Measurements from ENCODE around the gene TEC.

The TEC gene

DNA sequence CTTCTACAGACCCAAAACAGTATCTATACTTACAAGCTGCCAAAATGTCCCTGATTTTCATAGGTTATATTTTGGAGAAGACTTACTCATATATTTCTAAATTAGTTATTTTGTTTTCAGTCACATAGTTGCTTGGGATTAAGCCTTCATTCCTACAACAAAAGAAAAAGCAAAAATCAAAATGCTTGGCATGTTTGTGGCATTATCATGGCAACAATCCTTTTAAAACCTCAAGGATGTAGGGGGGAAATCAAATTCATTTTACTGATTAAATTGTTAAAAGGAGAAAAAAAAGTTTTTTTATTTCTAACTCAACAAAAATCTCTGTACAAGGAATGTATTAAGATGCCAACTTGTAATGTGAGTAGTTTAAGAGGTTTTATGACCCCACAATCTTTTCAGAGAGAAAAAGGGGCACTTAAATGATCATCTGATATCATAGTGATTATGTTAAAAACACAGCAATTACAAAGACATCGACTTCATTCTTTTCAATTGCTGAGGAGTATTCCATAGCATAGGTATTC is 159.1 kb downstream of the TEC start:
- ATAC-seq (ENCODE audit: low read depth): no peak
- H3K27ac ChIP-seq (ENCODE audit: poor library complexity, severe bottlenecking): no peak overlapping the region
- no peaks in the 10 kb centered on the region for H3K36me3 ChIP-seq (ENCODE audit: low read depth)
- no peaks in the 10 kb centered on the region for H3K4me1 ChIP-seq (ENCODE audit: insufficient read depth, poor library complexity, severe bottlenecking)
- no peaks in the 10 kb centered on the region for H3K27me3 ChIP-seq (ENCODE audit: insufficient read depth, poor library complexity, severe bottlenecking)
- TF ChIP-seq, protein P1, sequence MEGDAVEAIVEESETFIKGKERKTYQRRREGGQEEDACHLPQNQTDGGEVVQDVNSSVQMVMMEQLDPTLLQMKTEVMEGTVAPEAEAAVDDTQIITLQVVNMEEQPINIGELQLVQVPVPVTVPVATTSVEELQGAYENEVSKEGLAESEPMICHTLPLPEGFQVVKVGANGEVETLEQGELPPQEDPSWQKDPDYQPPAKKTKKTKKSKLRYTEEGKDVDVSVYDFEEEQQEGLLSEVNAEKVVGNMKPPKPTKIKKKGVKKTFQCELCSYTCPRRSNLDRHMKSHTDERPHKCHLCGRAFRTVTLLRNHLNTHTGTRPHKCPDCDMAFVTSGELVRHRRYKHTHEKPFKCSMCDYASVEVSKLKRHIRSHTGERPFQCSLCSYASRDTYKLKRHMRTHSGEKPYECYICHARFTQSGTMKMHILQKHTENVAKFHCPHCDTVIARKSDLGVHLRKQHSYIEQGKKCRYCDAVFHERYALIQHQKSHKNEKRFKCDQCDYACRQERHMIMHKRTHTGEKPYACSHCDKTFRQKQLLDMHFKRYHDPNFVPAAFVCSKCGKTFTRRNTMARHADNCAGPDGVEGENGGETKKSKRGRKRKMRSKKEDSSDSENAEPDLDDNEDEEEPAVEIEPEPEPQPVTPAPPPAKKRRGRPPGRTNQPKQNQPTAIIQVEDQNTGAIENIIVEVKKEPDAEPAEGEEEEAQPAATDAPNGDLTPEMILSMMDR (IDR thresholded peaks at IDR 0.05; ENCODE audit: poor library complexity, severe bottlenecking): no peak
- DNase-seq (ENCODE audit: low spot score): no peak
- H3K9me3 ChIP-seq (ENCODE audit: severe bottlenecking): no peaks in the 10 kb centered on the region
- no peak overlapping the region for H3K4me3 ChIP-seq (ENCODE audit: severe bottlenecking)

DNA sequence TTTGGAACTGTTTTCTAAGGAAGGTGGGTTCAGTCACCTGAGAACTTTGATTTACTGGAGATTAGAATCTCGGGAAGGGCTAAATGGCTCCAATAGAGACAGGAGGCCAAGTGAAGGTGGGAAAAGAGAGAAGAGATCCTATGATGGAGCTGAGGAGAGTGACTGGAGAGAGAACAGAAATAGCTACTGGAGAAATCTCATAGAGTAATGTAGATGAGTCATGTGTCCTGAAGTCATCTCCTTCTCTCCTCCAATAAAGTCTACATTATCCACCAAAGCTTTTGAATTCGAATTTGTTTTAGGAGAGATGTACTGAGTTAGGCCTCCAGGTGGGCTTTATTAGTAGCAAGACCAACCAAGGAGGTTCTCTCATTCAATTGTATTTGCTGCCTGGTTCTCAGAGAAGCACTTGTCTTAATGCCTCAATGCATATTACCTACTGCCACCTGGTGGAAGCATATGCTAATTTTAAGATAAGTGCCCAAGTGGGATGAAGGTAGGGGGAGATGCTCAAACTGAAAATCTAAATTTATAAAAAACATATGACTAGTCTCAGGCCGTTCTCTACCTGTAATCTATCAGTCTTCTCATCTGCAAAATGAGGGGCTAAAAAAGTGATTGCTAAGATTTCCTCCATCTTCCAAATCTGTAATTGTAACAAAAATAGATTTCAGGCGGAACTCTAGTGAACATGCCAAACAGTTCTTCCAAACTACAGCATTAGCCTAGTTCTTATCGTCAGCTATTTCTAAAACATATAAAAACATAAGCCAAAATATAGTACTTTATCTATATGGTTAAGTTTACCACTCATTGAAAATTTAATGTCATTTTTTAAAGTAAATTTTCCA is 160.0 kb downstream of the TEC start:
- no peaks in the 10 kb centered on the region for H3K36me3 ChIP-seq (ENCODE audit: low read depth)
- H3K9me3 ChIP-seq (ENCODE audit: severe bottlenecking): no peaks in the 10 kb centered on the region
- TF ChIP-seq, protein P1 (IDR thresholded peaks at IDR 0.05; ENCODE audit: poor library complexity, severe bottlenecking): peak; percentile 90
- no peak for DNase-seq (ENCODE audit: low spot score)
- no peaks in the 10 kb centered on the region for H3K27me3 ChIP-seq (ENCODE audit: insufficient read depth, poor library complexity, severe bottlenecking)
- H3K4me1 ChIP-seq (ENCODE audit: insufficient read depth, poor library complexity, severe bottlenecking): no peaks in the 10 kb centered on the region
- H3K27ac ChIP-seq (ENCODE audit: poor library complexity, severe bottlenecking): no peak overlapping the region
- peak; percentile 77 for ATAC-seq (ENCODE audit: low read depth)
- no peak overlapping the region for H3K4me3 ChIP-seq (ENCODE audit: severe bottlenecking)

DNA sequence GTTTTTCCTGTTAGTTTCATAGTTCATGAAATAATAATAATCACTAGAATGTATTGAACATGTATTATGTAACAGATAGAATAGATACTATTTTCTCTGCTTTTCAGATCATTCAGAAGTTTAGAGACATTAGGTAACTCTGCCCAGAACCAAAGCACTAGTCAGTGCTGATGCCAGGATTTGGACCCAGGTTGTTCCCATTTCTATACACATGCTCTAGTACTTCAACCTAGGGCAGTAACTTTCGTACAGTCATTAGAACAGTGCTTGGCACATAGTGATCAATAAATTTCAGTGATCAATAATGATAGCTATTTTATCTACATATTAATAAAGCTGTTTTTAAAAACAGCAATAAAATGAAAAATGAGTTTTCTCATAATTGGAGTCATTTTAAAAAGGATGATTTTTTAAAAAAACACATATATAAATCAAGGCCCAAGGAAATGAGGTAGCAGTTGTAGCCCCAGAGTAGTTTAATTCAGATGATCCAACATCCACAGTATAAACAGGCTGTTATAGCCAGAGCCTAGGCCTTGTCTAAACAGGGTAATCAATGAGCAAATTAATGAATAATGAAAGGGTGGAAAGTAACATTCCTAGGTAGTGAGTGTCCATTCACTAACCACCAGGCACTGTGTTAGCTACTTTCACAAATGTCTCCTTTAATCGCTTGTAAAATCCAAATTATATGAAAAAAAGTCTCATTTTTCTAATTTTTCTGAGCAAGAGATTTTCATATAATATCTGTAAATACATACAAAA is 161.1 kb downstream of the TEC start:
- ATAC-seq (ENCODE audit: low read depth) (no peak), DNase-seq (ENCODE audit: low spot score) (no peak)
- H3K4me1 ChIP-seq (ENCODE audit: insufficient read depth, poor library complexity, severe bottlenecking): no peaks in the 10 kb centered on the region
- H3K9me3 ChIP-seq (ENCODE audit: severe bottlenecking): no peaks in the 10 kb centered on the region
- H3K4me3 ChIP-seq (ENCODE audit: severe bottlenecking): no peak overlapping the region
- H3K27ac ChIP-seq (ENCODE audit: poor library complexity, severe bottlenecking): no peak overlapping the region
- no peaks in the 10 kb centered on the region for H3K27me3 ChIP-seq (ENCODE audit: insufficient read depth, poor library complexity, severe bottlenecking)
- TF ChIP-seq, protein P1 (IDR thresholded peaks at IDR 0.05; ENCODE audit: poor library complexity, severe bottlenecking): no peak
- H3K36me3 ChIP-seq (ENCODE audit: low read depth): no peaks in the 10 kb centered on the region

DNA sequence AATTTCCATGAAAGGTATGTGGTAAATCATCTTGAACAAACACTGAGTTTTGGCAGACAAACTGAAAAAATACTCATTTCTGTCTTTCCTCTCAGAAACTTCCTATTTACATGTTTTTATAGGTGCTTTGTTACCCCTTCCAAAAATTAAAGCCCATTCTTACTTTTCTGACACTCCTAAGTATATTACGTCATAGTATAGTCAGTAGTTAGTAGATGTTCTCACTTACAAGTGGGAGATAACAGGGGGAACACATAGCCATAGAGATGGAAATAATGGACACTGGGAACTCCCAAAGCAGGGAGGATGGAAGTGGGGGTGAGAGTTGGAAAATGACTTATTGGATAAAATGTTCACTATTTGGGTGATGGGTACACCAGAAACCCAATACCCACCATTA is 164.4 kb downstream of the TEC start:
- Histone ChIP-seq H3K27me3 (ENCODE audit: insufficient read depth, poor library complexity, severe bottlenecking) (no peaks in the 10 kb centered on the region), H3K27ac (ENCODE audit: poor library complexity, severe bottlenecking) (no peak overlapping the region)
- TF ChIP-seq, protein P1 (IDR thresholded peaks at IDR 0.05; ENCODE audit: poor library complexity, severe bottlenecking): no peak

More for the DNA sequence above, 164.4 kb downstream of the TEC start:
- H3K4me1 ChIP-seq (ENCODE audit: insufficient read depth, poor library complexity, severe bottlenecking): no peaks in the 10 kb centered on the region
- DNase-seq (ENCODE audit: low spot score): no peak
- H3K9me3 ChIP-seq (ENCODE audit: severe bottlenecking): peaks cover 2% of the 10 kb centered on the region
- ATAC-seq (ENCODE audit: low read depth): no peak
- no peak overlapping the region for H3K4me3 ChIP-seq (ENCODE audit: severe bottlenecking)
- H3K36me3 ChIP-seq (ENCODE audit: low read depth): no peaks in the 10 kb centered on the region
